Right atrium auricular region (tissue), 2 donors: Measurements from ENCODE around the gene FAM187B. TPM values are rescaled to one million over a fixed set of nuclear protein-coding genes. Genes with fewer than 3 reads are reported as not detected.

ENCODE experiments used
- DNase-seq: peaks from one replicate; pipeline ENCODE4 v3.0.0-alpha.2; 2019; ENCODE audit warnings: low spot score
- H3K27ac ChIP-seq, 2 donors: fragments of 200-600 bp; sonication (generic); 1 replicate in 1 of 2; 2 replicates in 1 of 2; pipeline ENCODE4 v1.5.1; 2016 to 2019
- H3K27me3 ChIP-seq, 2 donors: fragments of 200-600 bp; sonication (generic); one replicate each; pipeline versions ENCODE4 v1.5.1 to v1.6.0; 2017 to 2019
- H3K36me3 ChIP-seq: fragments of 200-600 bp; sonication (generic); one replicate; pipeline ENCODE4 v1.5.1; 2016
- H3K4me1 ChIP-seq, 2 donors: fragments of 200-600 bp; sonication (generic); one replicate each; pipeline versions ENCODE4 v1.5.1 to v1.6.0; 2017 to 2019
- H3K4me3 ChIP-seq, 2 donors: fragments of 200-600 bp; sonication (generic); 1 replicate in 1 of 2; 2 replicates in 1 of 2; pipeline ENCODE4 v1.5.1; 2017 to 2019; ENCODE audit warnings: mild to moderate bottlenecking in 1 of 2, moderate library complexity in 1 of 2
- H3K9me3 ChIP-seq, 2 donors: fragments of 200-600 bp; sonication (generic); one replicate each; pipeline ENCODE4 v1.5.1; 2019
- CTCF ChIP-seq, 2 donors: fragments of 200-600 bp; sonication (generic); IDR thresholded peaks; one replicate each; pipeline ENCODE4 v1.5.1; 2019; ENCODE audit warnings: antibody characterized with exemption in 2 of 2
- total RNA-seq, 2 donors: library from RNA; depleted of rRNA; stranded (reverse); fragments of >200 nt; gene quantifications; one replicate each; pipeline ENCODE4 v1.1.0, GENCODE V29; 2016

Gene FAM187B
- not detected for total RNA-seq

- H3K4me3 ChIP-seq: no peak within 1 kb of the TSS
- H3K9me3 ChIP-seq: no peaks in the 10 kb centered on the region
- peak; percentile 34 for DNase-seq
- no peaks in the 10 kb centered on the region for H3K36me3 ChIP-seq
- TF ChIP-seq CTCF (IDR thresholded peaks at IDR 0.05): no peak
- H3K4me1 ChIP-seq: peaks cover 0 to 11% of the 10 kb centered on the region in 2 donors
- no peaks in the 10 kb centered on the region for H3K27me3 ChIP-seq
- H3K27ac ChIP-seq: no peak within 1 kb of the TSS
Measured at GRCh38 chr19:35228177-35228930, at the start of gene FAM187B. FAM187B (minus strand) TSS chr19:35228739; CDS start chr19:35228680, 59 bp downstream.

GRCh38 chr19:35276706-35277281 lies 48.3 kb upstream of the FAM187B start:
- Histone ChIP-seq H3K27me3 (no peaks in the 10 kb centered on the region), H3K36me3 (peaks cover 38% of the 10 kb centered on the region), H3K9me3 (no peaks in the 10 kb centered on the region), H3K27ac (no peak overlapping the region), H3K4me3 (no peak overlapping the region), H3K4me1 (peaks cover 0 to 20% of the 10 kb centered on the region in 2 donors)
- DNase-seq: no peak
- no peak for TF ChIP-seq CTCF (IDR thresholded peaks at IDR 0.05)

DNA sequence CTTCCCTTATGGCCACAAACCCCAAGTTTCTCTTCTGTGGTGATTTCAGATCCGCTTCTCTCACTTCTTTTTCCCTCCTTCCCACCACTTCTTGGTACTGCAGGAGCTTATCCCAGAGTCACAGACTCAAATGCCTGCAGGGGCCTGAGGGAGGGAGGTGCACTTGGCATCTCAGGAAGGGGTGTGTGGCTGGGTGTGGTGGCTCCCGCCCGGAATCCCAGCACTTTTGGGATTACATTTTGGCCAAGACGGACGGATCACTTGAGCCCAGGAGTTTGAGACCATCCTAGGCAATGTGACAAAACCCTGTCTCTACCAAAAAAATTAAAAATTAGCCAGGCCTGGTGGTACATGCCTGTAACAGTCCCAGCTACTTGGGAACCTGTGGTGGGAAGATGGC lies 45.8 kb upstream of the FAM187B start:
- Histone ChIP-seq H3K9me3 (no peaks in the 10 kb centered on the region), H3K36me3 (peaks cover 53% of the 10 kb centered on the region), H3K4me3 (no peak overlapping the region), H3K27me3 (no peaks in the 10 kb centered on the region), H3K4me1 (peaks cover 0 to 9% of the 10 kb centered on the region in 2 donors), H3K27ac (no peak overlapping the region)
- no peak for DNase-seq
- no peak for TF ChIP-seq CTCF (IDR thresholded peaks at IDR 0.05)

GRCh38 chr19:35273686-35274259 lies 45.2 kb upstream of the FAM187B start:
- peaks cover 48% of the 10 kb centered on the region for H3K36me3 ChIP-seq
- no peak for DNase-seq
- H3K27me3 ChIP-seq: no peaks in the 10 kb centered on the region

GRCh38 chr19:35272954-35273649 lies 44.6 kb upstream of the FAM187B start:
- H3K9me3 ChIP-seq: no peaks in the 10 kb centered on the region
- no peak for DNase-seq
- no peaks in the 10 kb centered on the region for H3K27me3 ChIP-seq
- H3K4me3 ChIP-seq: no peak overlapping the region
- TF ChIP-seq CTCF (IDR thresholded peaks at IDR 0.05): no peak
- no peak overlapping the region for H3K27ac ChIP-seq
- H3K4me1 ChIP-seq: peaks cover 0 to 9% of the 10 kb centered on the region in 2 donors
- peaks cover 45% of the 10 kb centered on the region for H3K36me3 ChIP-seq

More at GRCh38 chr19:35273686-35274259, 45.2 kb upstream of the FAM187B start:
- TF ChIP-seq CTCF (IDR thresholded peaks at IDR 0.05): no peak
- Histone ChIP-seq H3K9me3 (no peaks in the 10 kb centered on the region), H3K27ac (no peak overlapping the region), H3K4me3 (no peak overlapping the region), H3K4me1 (peaks cover 0 to 9% of the 10 kb centered on the region in 2 donors)
